LoVo (cell line): ENCODE measurements around the gene CREB5.

Experiments used
- DNase-seq: peaks from one replicate; pipeline ENCODE4 v3.0.0-alpha.2; 2016; ENCODE audit warnings: low spot score

Gene CREB5

DNA sequence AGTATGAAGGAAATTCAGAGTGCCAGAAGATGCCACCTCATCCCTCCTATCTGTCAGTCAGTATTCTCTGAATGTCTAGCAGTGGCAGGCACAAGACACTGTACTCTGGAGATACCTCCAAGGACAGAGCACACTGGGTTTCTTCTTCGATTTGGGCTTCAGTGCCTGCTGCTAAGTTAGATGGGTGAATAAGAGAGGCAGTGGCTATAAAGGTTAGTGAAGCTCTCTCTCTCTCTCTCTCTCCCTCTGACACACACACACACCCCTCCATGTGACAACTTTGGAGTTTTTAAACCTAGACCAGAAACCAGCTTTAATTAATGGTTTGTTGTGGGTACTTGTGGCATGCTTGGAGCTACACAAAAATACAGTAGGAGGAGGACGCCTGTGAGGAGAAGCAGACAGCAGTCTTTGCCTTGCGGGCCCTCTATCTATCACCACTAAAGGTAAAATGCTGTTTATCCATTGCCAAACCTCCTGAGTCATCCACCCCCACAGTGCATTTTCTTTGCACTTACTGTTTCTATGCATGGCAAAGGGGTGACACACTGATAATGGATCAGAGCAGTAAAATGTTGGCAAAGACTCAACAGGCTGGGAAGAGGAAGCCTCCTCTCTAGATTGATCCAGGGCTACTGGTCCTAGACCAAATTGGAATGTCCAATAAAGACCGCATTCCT, 443.4 kb downstream of the CREB5 start:
- DNase-seq, result peak; percentile 59

DNA sequence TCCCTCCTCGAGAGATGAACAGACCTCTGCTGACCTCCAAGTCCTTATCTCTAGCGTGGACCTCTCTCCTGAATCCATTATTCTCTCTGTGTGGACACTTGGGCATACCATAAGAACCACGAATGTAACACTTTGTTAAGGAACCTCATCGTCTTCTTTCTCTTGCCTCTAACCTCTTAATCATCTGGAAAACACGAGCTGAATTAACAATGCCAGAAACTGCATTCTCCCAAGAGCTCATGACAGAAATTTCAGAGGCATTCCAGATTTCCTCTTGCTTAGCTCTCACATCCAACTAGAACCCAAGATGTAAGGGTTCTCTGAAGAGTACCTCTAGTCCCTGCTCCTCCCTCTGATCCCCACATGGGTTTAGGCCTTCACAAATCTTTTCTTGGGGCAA, 444.3 kb downstream of the CREB5 start:
- DNase-seq, result no peak

- no peak for DNase-seq
Measured at GRCh38 chr7:28858206-28858605, 445.9 kb downstream of the CREB5 start.

DNA sequence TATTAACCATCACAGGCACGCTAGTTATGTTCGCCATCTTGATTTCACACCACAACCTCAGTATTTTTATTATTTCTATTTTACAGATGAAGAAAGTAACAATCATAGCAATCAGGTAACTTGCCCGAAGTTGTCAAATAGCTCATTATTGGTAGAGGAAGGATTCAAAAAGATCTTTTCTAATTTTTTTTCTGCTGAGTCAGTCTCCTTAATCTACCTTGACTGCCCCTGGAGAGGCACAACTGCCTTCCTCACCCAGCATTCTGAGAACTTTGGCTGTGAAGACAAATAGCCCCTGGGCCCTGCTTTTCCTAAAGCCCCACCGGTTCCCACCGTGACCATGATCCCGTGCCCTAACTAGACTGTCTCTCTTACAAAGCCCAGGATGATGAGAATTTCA, 446.6 kb downstream of the CREB5 start:
- no peak for DNase-seq

- DNase-seq, result no peak
Measured at GRCh38 chr7:28861825-28862224, 449.5 kb downstream of the CREB5 start.

DNA sequence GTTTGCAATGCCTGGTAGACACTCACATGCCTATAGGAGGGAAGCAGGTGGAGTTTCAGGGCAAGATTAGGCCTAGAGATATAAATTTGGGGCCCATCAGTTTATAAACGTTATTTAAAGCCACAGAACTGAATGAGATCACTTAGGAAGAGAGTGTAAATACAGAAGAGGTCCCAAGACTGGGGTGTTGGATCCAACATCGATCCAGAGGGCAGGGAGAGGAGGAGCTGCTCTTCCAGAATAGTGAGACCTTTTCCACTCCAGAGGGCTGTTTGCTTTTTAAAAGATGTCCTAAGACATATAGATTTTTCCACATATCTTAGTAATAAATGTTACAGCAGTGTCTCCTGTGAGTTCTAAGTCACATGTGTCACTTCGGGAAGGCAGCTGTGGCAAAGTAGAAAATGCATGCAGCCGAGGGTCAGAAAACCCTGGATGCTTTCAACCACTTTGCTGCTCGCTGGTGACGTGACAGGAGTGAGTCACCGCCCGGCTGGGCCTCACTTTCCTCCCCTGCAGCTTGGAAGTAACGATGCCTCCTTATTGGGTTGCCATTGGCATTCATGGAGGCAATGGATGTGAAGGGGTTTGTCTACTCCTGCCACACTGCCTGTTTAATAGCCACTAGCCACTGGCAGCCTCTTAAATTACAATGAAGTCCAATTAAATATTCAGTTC, 450.4 kb downstream of the CREB5 start:
- no peak for DNase-seq

DNA sequence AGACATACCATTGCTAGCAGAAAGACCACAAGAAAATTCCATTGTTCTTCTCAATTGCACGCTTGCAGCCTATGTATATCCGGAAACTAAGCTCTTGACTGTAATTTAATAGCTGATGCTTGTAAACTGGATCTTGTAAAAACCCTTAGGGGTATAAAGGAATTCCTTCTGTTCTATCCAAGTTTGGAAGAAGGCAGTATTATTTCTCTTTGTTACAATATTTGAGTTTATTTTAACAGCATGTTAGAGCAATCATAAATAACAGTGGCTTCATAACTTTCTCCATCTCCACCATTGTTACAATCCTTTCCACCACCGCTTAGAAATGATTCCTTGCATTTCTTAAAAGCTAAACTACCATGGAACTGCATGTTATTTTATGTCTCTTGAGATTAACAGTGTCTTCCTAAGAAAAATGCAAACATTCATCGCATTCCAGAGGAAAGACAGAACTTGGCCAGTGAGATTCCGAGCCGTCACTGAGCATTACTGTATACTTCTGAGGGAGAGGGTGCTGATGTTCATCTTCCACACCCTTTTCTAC, 453.4 kb downstream of the CREB5 start:
- DNase-seq, result no peak

GRCh38 chr7:28868712-28869111, 456.4 kb downstream of the CREB5 start:
- no peak for DNase-seq

GRCh38 chr7:28871077-28871476, 458.8 kb downstream of the CREB5 start:
- DNase-seq, result no peak

DNA sequence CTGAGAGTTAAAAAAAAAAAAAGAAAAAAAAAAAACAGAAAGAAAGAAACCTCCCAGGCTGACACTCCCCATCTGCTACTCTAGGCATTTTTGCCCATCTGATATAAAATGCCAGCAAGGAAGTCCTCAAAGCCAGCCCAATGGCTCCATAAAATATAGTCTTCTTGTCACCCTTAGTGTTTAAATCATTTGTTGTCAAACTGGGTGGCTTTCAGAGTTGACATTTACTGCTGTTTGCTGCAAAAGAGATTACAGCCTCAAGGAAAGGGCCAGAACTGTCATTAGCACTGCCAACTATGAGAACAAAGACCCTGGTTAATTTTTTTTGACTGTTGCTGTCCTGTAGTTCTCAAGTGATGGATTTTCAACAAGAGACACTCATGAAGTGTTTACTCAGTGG, 459.3 kb downstream of the CREB5 start:
- no peak for DNase-seq

GRCh38 chr7:28872226-28872625, 459.9 kb downstream of the CREB5 start:
- no peak for DNase-seq

GRCh38 chr7:28873365-28873764, 461.0 kb downstream of the CREB5 start:
- no peak for DNase-seq

GRCh38 chr7:28874001-28874400, 461.7 kb downstream of the CREB5 start:
- DNase-seq, result no peak
